OCI-LY1 (cell line): ENCODE results near the gene RNF157.

Experiments
- EZH2 ChIP-seq: fragments of 200-600 bp; sonication (generic), shearing (Covaris generic); IDR thresholded peaks from 2 replicates; pipeline ENCODE4 v1.8.0; 2017; ENCODE audit warnings: borderline replicate concordance, mixed run types, mild to moderate bottlenecking, antibody characterized with exemption, low read length, moderate library complexity, mixed read lengths
- TF ChIP-seq, protein P1 (sequence below): fragments of 200-600 bp; sonication (generic), shearing (Covaris generic); IDR thresholded peaks from 2 replicates; pipeline ENCODE4 v1.5.1; 2017; ENCODE audit warnings: mild to moderate bottlenecking, antibody characterized with exemption, low read length, moderate library complexity, mixed read lengths

- TF ChIP-seq, protein P1, sequence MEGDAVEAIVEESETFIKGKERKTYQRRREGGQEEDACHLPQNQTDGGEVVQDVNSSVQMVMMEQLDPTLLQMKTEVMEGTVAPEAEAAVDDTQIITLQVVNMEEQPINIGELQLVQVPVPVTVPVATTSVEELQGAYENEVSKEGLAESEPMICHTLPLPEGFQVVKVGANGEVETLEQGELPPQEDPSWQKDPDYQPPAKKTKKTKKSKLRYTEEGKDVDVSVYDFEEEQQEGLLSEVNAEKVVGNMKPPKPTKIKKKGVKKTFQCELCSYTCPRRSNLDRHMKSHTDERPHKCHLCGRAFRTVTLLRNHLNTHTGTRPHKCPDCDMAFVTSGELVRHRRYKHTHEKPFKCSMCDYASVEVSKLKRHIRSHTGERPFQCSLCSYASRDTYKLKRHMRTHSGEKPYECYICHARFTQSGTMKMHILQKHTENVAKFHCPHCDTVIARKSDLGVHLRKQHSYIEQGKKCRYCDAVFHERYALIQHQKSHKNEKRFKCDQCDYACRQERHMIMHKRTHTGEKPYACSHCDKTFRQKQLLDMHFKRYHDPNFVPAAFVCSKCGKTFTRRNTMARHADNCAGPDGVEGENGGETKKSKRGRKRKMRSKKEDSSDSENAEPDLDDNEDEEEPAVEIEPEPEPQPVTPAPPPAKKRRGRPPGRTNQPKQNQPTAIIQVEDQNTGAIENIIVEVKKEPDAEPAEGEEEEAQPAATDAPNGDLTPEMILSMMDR = no peak
- TF ChIP-seq EZH2 = no peak
These were observed 8.0 kb downstream of the RNF157 start for GRCh38 chr17:76232342-76232741.
